Cardiac fibroblast (primary cell): ENCODE results near the gene YIF1A.

ENCODE experiments used
- DNase-seq, 2 donors: peaks; one replicate each; pipeline versions ENCODE4 v3.0.0 to v3.0.0-alpha.2; 2010; ENCODE audit warnings: low read depth in 2 of 2
- H3K4me3 ChIP-seq, 2 donors: replicated peaks in 1 of 2; 1 replicate in 1 of 2; 2 replicates in 1 of 2; pipeline ENCODE4 v1.5.1; 2011; ENCODE audit warnings: low read depth in 2 of 2, low read length in 2 of 2, mild to moderate bottlenecking in 2 of 2, moderate library complexity in 1 of 2
- CTCF ChIP-seq: IDR thresholded peaks from one replicate; pipeline ENCODE4 v1.5.1; 2011; ENCODE audit warnings: low read depth, mild to moderate bottlenecking, low read length, inconsistent platforms

Gene YIF1A

GRCh38 chr11:66265531-66266377 lies 23.2 kb downstream of the YIF1A start:
- DNase-seq = no peak
- no peak for TF ChIP-seq CTCF
- H3K4me3 ChIP-seq = no peak overlapping the region

- H3K4me3 ChIP-seq = no peak overlapping the region
- TF ChIP-seq CTCF = peak; percentile 46
- DNase-seq = no peak
These were observed 24.0 kb downstream of the YIF1A start for GRCh38 chr11:66264914-66265313.

GRCh38 chr11:66264383-66264782 lies 24.6 kb downstream of the YIF1A start:
- TF ChIP-seq CTCF = no peak
- no peak overlapping the region for H3K4me3 ChIP-seq
- DNase-seq = no peak

- no peak for DNase-seq
- no peak for TF ChIP-seq CTCF
- no peak overlapping the region for H3K4me3 ChIP-seq
These were observed 25.2 kb downstream of the YIF1A start for GRCh38 chr11:66263785-66264184.

- no peak for TF ChIP-seq CTCF
- no peak for DNase-seq
- H3K4me3 ChIP-seq = no peak overlapping the region
These were observed 25.7 kb downstream of the YIF1A start for GRCh38 chr11:66263231-66263630.

- no peak for DNase-seq
- TF ChIP-seq CTCF = no peak
- no peak overlapping the region for H3K4me3 ChIP-seq
These were observed 26.2 kb downstream of the YIF1A start for GRCh38 chr11:66262696-66263095.
